Measurements from ENCODE around the gene MYCBP2. TPM values are rescaled to one million over a fixed set of nuclear protein-coding genes. Genes with fewer than 3 reads are reported as not detected.
"Not testable (repeated sequence)": the region's sequence is repeated elsewhere in the genome, so short reads cannot be mapped to it uniquely, and the experiment has no call there.

The MYCBP2 gene
- total RNA-seq, 1 experiment from 2014 or later: 22.0 TPM

- H3K4me3 Mint-ChIP-seq (ENCODE audit: low read depth, unreplicated experiment): no peak overlapping the region
- peaks cover 10% of the 10 kb centered on the region for H3K4me1 Mint-ChIP-seq (ENCODE audit: low read depth, unreplicated experiment)
- DNase-seq: no peak
- no TSS peak for BruUV-seq (replicated peaks)
- CTCF ChIA-PET: no interaction called here
- no peak overlapping the region for H3K27ac Mint-ChIP-seq (ENCODE audit: unreplicated experiment)
- no peaks in the 10 kb centered on the region for H3K27me3 Mint-ChIP-seq (ENCODE audit: unreplicated experiment)
- peaks cover 17% of the 10 kb centered on the region for H3K36me3 Mint-ChIP-seq (ENCODE audit: insufficient read depth, unreplicated experiment)
- no peak for TF ChIP-seq CTCF (IDR thresholded peaks at IDR 0.05; ENCODE audit: unreplicated experiment)
- intact Hi-C loops (cut with micrococcal nuclease; ENCODE audit: unreplicated experiment): no loop called here
- H3K9me3 Mint-ChIP-seq (ENCODE audit: low read depth, unreplicated experiment): no peaks in the 10 kb centered on the region
Observed at GRCh38 chr13:77323858-77324257, 3.0 kb downstream of the MYCBP2 start.

GRCh38 chr13:77319536-77319935 lies 7.4 kb downstream of the MYCBP2 start:
- no peak for DNase-seq
- H3K4me1 Mint-ChIP-seq (ENCODE audit: low read depth, unreplicated experiment): peaks cover 10% of the 10 kb centered on the region
- H3K27ac Mint-ChIP-seq (ENCODE audit: unreplicated experiment): no peak overlapping the region
- BruUV-seq (replicated peaks): no TSS peak
- intact Hi-C loops (cut with micrococcal nuclease; ENCODE audit: unreplicated experiment): no loop called here
- no peak overlapping the region for H3K4me3 Mint-ChIP-seq (ENCODE audit: low read depth, unreplicated experiment)
- CTCF ChIA-PET: no interaction called here
- TF ChIP-seq CTCF (IDR thresholded peaks at IDR 0.05; ENCODE audit: unreplicated experiment): no peak
- H3K9me3 Mint-ChIP-seq (ENCODE audit: low read depth, unreplicated experiment): no peaks in the 10 kb centered on the region
- no peaks in the 10 kb centered on the region for H3K36me3 Mint-ChIP-seq (ENCODE audit: insufficient read depth, unreplicated experiment)
- no peaks in the 10 kb centered on the region for H3K27me3 Mint-ChIP-seq (ENCODE audit: unreplicated experiment)

- TF ChIP-seq CTCF (IDR thresholded peaks at IDR 0.05; ENCODE audit: unreplicated experiment): no peak
- Mint-ChIP-seq H3K4me3 (ENCODE audit: low read depth, unreplicated experiment) (no peak overlapping the region), H3K36me3 (ENCODE audit: insufficient read depth, unreplicated experiment) (no peaks in the 10 kb centered on the region), H3K27me3 (ENCODE audit: unreplicated experiment) (no peaks in the 10 kb centered on the region), H3K4me1 (ENCODE audit: low read depth, unreplicated experiment) (peaks cover 4% of the 10 kb centered on the region), H3K27ac (ENCODE audit: unreplicated experiment) (no peak overlapping the region), H3K9me3 (ENCODE audit: low read depth, unreplicated experiment) (no peaks in the 10 kb centered on the region)
- BruUV-seq (replicated peaks): no TSS peak
- CTCF ChIA-PET: no interaction called here
- intact Hi-C loops (cut with micrococcal nuclease; ENCODE audit: unreplicated experiment): no loop called here
- DNase-seq: no peak
Observed at GRCh38 chr13:77318741-77319140, 8.2 kb downstream of the MYCBP2 start.

- intact Hi-C loops (cut with micrococcal nuclease; ENCODE audit: unreplicated experiment): no loop called here
- Mint-ChIP-seq H3K36me3 (ENCODE audit: insufficient read depth, unreplicated experiment) (no peaks in the 10 kb centered on the region), H3K4me3 (ENCODE audit: low read depth, unreplicated experiment) (no peak overlapping the region), H3K27ac (ENCODE audit: unreplicated experiment) (no peak overlapping the region), H3K9me3 (ENCODE audit: low read depth, unreplicated experiment) (no peaks in the 10 kb centered on the region), H3K4me1 (ENCODE audit: low read depth, unreplicated experiment) (no peaks in the 10 kb centered on the region), H3K27me3 (ENCODE audit: unreplicated experiment) (no peaks in the 10 kb centered on the region)
- no TSS peak for BruUV-seq (replicated peaks)
- CTCF ChIA-PET: no interaction called here
- DNase-seq: no peak
- TF ChIP-seq CTCF (IDR thresholded peaks at IDR 0.05; ENCODE audit: unreplicated experiment): no peak
Observed at GRCh38 chr13:77316430-77316829, 10.5 kb downstream of the MYCBP2 start.

GRCh38 chr13:77315509-77315908 lies 11.4 kb downstream of the MYCBP2 start:
- H3K9me3 Mint-ChIP-seq (ENCODE audit: low read depth, unreplicated experiment); BruUV-seq (replicated peaks); H3K4me3 Mint-ChIP-seq (ENCODE audit: low read depth, unreplicated experiment); H3K27me3 Mint-ChIP-seq (ENCODE audit: unreplicated experiment); intact Hi-C loops (cut with micrococcal nuclease; ENCODE audit: unreplicated experiment); H3K27ac Mint-ChIP-seq (ENCODE audit: unreplicated experiment); CTCF ChIA-PET; H3K4me1 Mint-ChIP-seq (ENCODE audit: low read depth, unreplicated experiment); DNase-seq; H3K36me3 Mint-ChIP-seq (ENCODE audit: insufficient read depth, unreplicated experiment): not testable (repeated sequence)

Data from Calu3 (cell line).